Neural progenitor cell (in vitro differentiated cells): ENCODE measurements around the gene NEK8. TPM values are rescaled to one million over a fixed set of nuclear protein-coding genes. Genes with fewer than 3 reads are reported as not detected.

ENCODE experiments used
- DNase-seq: peaks from one replicate; pipeline ENCODE4 v3.0.0-alpha.2; 2016; ENCODE audit warnings: low spot score
- H2AFZ ChIP-seq: fragments of 200-600 bp; sonication (generic); replicated peaks from 2 replicates; pipeline ENCODE4 v1.6.1; 2016; ENCODE audit warnings: antibody characterized with exemption
- H3F3A ChIP-seq: fragments of 200-600 bp; sonication (generic); 2 replicates; pipeline ENCODE4 v1.6.1; 2016; ENCODE audit warnings: antibody characterized with exemption, low read depth
- H3K27ac ChIP-seq: fragments of 200-600 bp; sonication (generic); 2 replicates; pipeline ENCODE4 v1.5.1; 2016; ENCODE audit warnings: mild to moderate bottlenecking
- H3K27me3 ChIP-seq: fragments of 200-600 bp; sonication (generic); 2 replicates; pipeline ENCODE4 v1.6.1; 2016; ENCODE audit warnings: mild to moderate bottlenecking, moderate library complexity
- H3K36me3 ChIP-seq: fragments of 200-600 bp; sonication (generic); 2 replicates; pipeline ENCODE4 v1.5.1; 2016
- H3K4me1 ChIP-seq: fragments of 200-600 bp; sonication (generic); 2 replicates; pipeline ENCODE4 v1.6.1; 2016; ENCODE audit warnings: mixed run types
- H3K4me2 ChIP-seq: fragments of 200-600 bp; sonication (generic); 2 replicates; pipeline ENCODE4 v1.6.1; 2016
- H3K4me3 ChIP-seq: fragments of 200-600 bp; sonication (generic); 2 replicates; pipeline ENCODE4 v1.5.1; 2016
- H3K79me2 ChIP-seq: fragments of 200-600 bp; sonication (generic); 2 replicates; pipeline ENCODE4 v1.6.1; 2016; ENCODE audit warnings: low read depth
- H3K9ac ChIP-seq: fragments of 200-600 bp; sonication (generic); 2 replicates; pipeline ENCODE4 v1.6.1; 2016
- H3K9me3 ChIP-seq: fragments of 200-600 bp; sonication (generic); 2 replicates; pipeline ENCODE4 v1.5.1; 2016; ENCODE audit warnings: low read depth
- H4K20me1 ChIP-seq: fragments of 200-600 bp; sonication (generic); 2 replicates; pipeline ENCODE4 v1.6.1; 2016; ENCODE audit warnings: low read depth
- H3K27ac Mint-ChIP-seq: 3 replicates; pipeline ENCODE4 v1.8.0; 2021; ENCODE audit warnings: mixed read lengths
- H3K27me3 Mint-ChIP-seq: 2 replicates; pipeline ENCODE4 v1.8.0; 2022; ENCODE audit warnings: low read depth, mild to moderate bottlenecking, inconsistent platforms, moderate library complexity, mixed read lengths; ENCODE audit not compliant: insufficient read depth
- H3K36me3 Mint-ChIP-seq: 3 replicates; pipeline ENCODE4 v1.8.0; 2021; ENCODE audit warnings: mixed read lengths
- H3K4me1 Mint-ChIP-seq: 3 replicates; pipeline ENCODE4 v1.8.0; 2021; ENCODE audit warnings: mixed read lengths
- H3K4me3 Mint-ChIP-seq: 3 replicates; pipeline ENCODE4 v1.8.0; 2021; ENCODE audit warnings: mild to moderate bottlenecking, moderate library complexity, mixed read lengths
- H3K9me3 Mint-ChIP-seq: 3 replicates; pipeline ENCODE4 v1.8.0; 2020; ENCODE audit warnings: mixed read lengths
- CTCF ChIP-seq: fragments of 200-600 bp; sonication (generic); IDR thresholded peaks from 2 replicates; pipeline ENCODE4 v1.5.1; 2017; ENCODE audit warnings: antibody characterized with exemption, mild to moderate bottlenecking
- EZH2 ChIP-seq: fragments of 200-600 bp; sonication (generic); IDR thresholded peaks from 2 replicates; pipeline ENCODE4 v1.6.1; 2017; ENCODE audit warnings: antibody characterized with exemption, mild to moderate bottlenecking, moderate library complexity
- EZH2phosphoT487 ChIP-seq: fragments of 200-600 bp; sonication (generic); IDR thresholded peaks from 2 replicates; pipeline ENCODE4 v1.6.1; 2017; ENCODE audit warnings: antibody characterized with exemption
- total RNA-seq: library from RNA; depleted of rRNA; stranded (reverse); fragments of >200 nt; gene quantifications from 2 replicates; pipeline ENCODE4 v1.2.3, GENCODE V29; 2015; ENCODE audit warnings: low replicate concordance

Gene NEK8
- total RNA-seq, 1 donor from 2014 or later, result 3.7 TPM

GRCh38 chr17:28712705-28713415 lies 15.7 kb upstream of the NEK8 start:
- no peak overlapping the region for H3K27ac ChIP-seq
- no peak overlapping the region for H2AFZ ChIP-seq
- H3K9ac ChIP-seq, result no peak overlapping the region
- peak overlapping the region; percentile 97 for H3K4me3 Mint-ChIP-seq
- H3K36me3 ChIP-seq, result no peaks in the 10 kb centered on the region
- peak overlapping the region; percentile 81 for H3K27ac Mint-ChIP-seq
- peaks cover 45% of the 10 kb centered on the region for H3K79me2 ChIP-seq
- peaks cover 35% of the 10 kb centered on the region for H3K4me1 Mint-ChIP-seq
- no peaks in the 10 kb centered on the region for H3K9me3 ChIP-seq
- peaks cover 20% of the 10 kb centered on the region for H3K4me1 ChIP-seq
- peaks cover 24% of the 10 kb centered on the region for H3K36me3 Mint-ChIP-seq
- peaks cover 10% of the 10 kb centered on the region for H3K27me3 Mint-ChIP-seq
- DNase-seq, result no peak
- peak overlapping the region; percentile 75 for H3K4me2 ChIP-seq
- H3F3A ChIP-seq, result peaks cover 55% of the 10 kb centered on the region
- TF ChIP-seq EZH2phosphoT487, result no peak
- TF ChIP-seq EZH2, result no peak
- no peak for TF ChIP-seq CTCF
- no peaks in the 10 kb centered on the region for H4K20me1 ChIP-seq
- no peaks in the 10 kb centered on the region for H3K9me3 Mint-ChIP-seq
- H3K27me3 ChIP-seq, result no peaks in the 10 kb centered on the region
- peak overlapping the region; percentile 62 for H3K4me3 ChIP-seq

- Histone ChIP-seq H4K20me1 (no peaks in the 10 kb centered on the region), H3K36me3 (no peaks in the 10 kb centered on the region), H3K27me3 (no peaks in the 10 kb centered on the region), H3K9ac (no peak overlapping the region), H3K9me3 (no peaks in the 10 kb centered on the region), H3K4me2 (no peak overlapping the region), H3K4me3 (no peak overlapping the region), H3K79me2 (peaks cover 36% of the 10 kb centered on the region), H2AFZ (no peak overlapping the region), H3K4me1 (peaks cover 26% of the 10 kb centered on the region), H3F3A (peaks cover 66% of the 10 kb centered on the region), H3K27ac (no peak overlapping the region)
- TF ChIP-seq EZH2phosphoT487 (no peak), CTCF (no peak), EZH2 (no peak)
- H3K36me3 Mint-ChIP-seq, result peaks cover 24% of the 10 kb centered on the region
- no peak for DNase-seq
- H3K4me3 Mint-ChIP-seq, result no peak overlapping the region
- peaks cover 44% of the 10 kb centered on the region for H3K4me1 Mint-ChIP-seq
- no peaks in the 10 kb centered on the region for H3K9me3 Mint-ChIP-seq
- peaks cover 11% of the 10 kb centered on the region for H3K27me3 Mint-ChIP-seq
- peak overlapping the region; percentile 69 for H3K27ac Mint-ChIP-seq
These were observed 14.3 kb upstream of the NEK8 start for GRCh38 chr17:28714281-28714680.

- peaks cover 31% of the 10 kb centered on the region for H3K79me2 ChIP-seq
- DNase-seq, result no peak
- TF ChIP-seq CTCF (no peak), EZH2phosphoT487 (no peak), EZH2 (no peak)
- H3K9ac ChIP-seq, result no peak overlapping the region
- Mint-ChIP-seq H3K4me1 (peaks cover 50% of the 10 kb centered on the region), H3K36me3 (peaks cover 29% of the 10 kb centered on the region), H3K27ac (no peak overlapping the region), H3K27me3 (peaks cover 11% of the 10 kb centered on the region), H3K4me3 (peak overlapping the region; percentile 87), H3K9me3 (no peaks in the 10 kb centered on the region)
- H3K9me3 ChIP-seq, result no peaks in the 10 kb centered on the region
- H3K36me3 ChIP-seq, result no peaks in the 10 kb centered on the region
- peaks cover 26% of the 10 kb centered on the region for H3K4me1 ChIP-seq
- H3K27ac ChIP-seq, result no peak overlapping the region
- H2AFZ ChIP-seq, result no peak overlapping the region
- H3K4me3 ChIP-seq, result no peak overlapping the region
- H3K4me2 ChIP-seq, result no peak overlapping the region
- H3F3A ChIP-seq, result peaks cover 61% of the 10 kb centered on the region
- no peaks in the 10 kb centered on the region for H3K27me3 ChIP-seq
- peaks cover 3% of the 10 kb centered on the region for H4K20me1 ChIP-seq
These were observed 13.4 kb upstream of the NEK8 start for GRCh38 chr17:28715217-28715616.
